Non-pigmented ciliary epithelial cell (primary cell): ENCODE data around the gene CLEC2D.
"Not testable (repeated sequence)": the region's sequence is repeated elsewhere in the genome, so short reads cannot be mapped to it uniquely, and the experiment has no call there.

Source experiments
- DNase-seq: peaks from one replicate; pipeline ENCODE4 v3.0.0-alpha.2; 2010; ENCODE audit warnings: low read depth

Gene CLEC2D

GRCh38 chr12:9699898-9700605, 30.5 kb downstream of the CLEC2D start:
- no peak for DNase-seq

- no peak for DNase-seq
Measured at GRCh38 chr12:9700606-9700956, 31.1 kb downstream of the CLEC2D start.

- DNase-seq: no peak
Measured at GRCh38 chr12:9701380-9702154, 32.1 kb downstream of the CLEC2D start.

GRCh38 chr12:9702255-9702654, 32.7 kb downstream of the CLEC2D start:
- DNase-seq: no peak

- not testable (repeated sequence) for DNase-seq
Measured at GRCh38 chr12:9704561-9704960, 35.0 kb downstream of the CLEC2D start.

GRCh38 chr12:9706086-9706685, 36.7 kb downstream of the CLEC2D start:
- DNase-seq: no peak

- DNase-seq: no peak
Measured at GRCh38 chr12:9707356-9707755, 37.8 kb downstream of the CLEC2D start.

- no peak for DNase-seq
Measured at GRCh38 chr12:9707864-9708808, 38.6 kb downstream of the CLEC2D start.

GRCh38 chr12:9708853-9709252, 39.3 kb downstream of the CLEC2D start:
- DNase-seq: no peak

GRCh38 chr12:9710584-9711375, 41.3 kb downstream of the CLEC2D start:
- no peak for DNase-seq

GRCh38 chr12:9711664-9712063, 42.2 kb downstream of the CLEC2D start:
- DNase-seq: no peak

- DNase-seq: not testable (repeated sequence)
Measured at GRCh38 chr12:9713032-9713558, 43.6 kb downstream of the CLEC2D start.

- DNase-seq: no peak
Measured at GRCh38 chr12:9717070-9717925, 47.8 kb downstream of the CLEC2D start.

- DNase-seq: no peak
Measured at GRCh38 chr12:9718968-9719367, 49.5 kb downstream of the CLEC2D start.

GRCh38 chr12:9719790-9720189, 50.3 kb downstream of the CLEC2D start:
- DNase-seq: no peak

GRCh38 chr12:9721394-9722092, 52.0 kb downstream of the CLEC2D start:
- DNase-seq: no peak

GRCh38 chr12:9724023-9724422, 54.5 kb downstream of the CLEC2D start:
- no peak for DNase-seq

- no peak for DNase-seq
Measured at GRCh38 chr12:9725213-9725870, 55.8 kb downstream of the CLEC2D start.

- DNase-seq: no peak
Measured at GRCh38 chr12:9727813-9728212, 58.3 kb downstream of the CLEC2D start.
